Umbilical cord (tissue), 2 donors: ENCODE results near the gene TMEM229B. TPM values are rescaled to one million over a fixed set of nuclear protein-coding genes. Genes with fewer than 3 reads are reported as not detected.
A peak's percentile ranks its signal among the peaks of the same experiment; 100 is the strongest.

Source experiments
- DNase-seq: peaks from one replicate; pipeline ENCODE4 v3.0.0-alpha.2; 2015; ENCODE audit warnings: low spot score
- total RNA-seq: library from RNA; depleted of rRNA; stranded (reverse); fragments of >200 nt; gene quantifications from one replicate; pipeline ENCODE4 v1.2.3, GENCODE V29; 2014; ENCODE audit warnings: low replicate concordance; ENCODE audit not compliant: insufficient read depth

The TMEM229B gene
- 1.9 TPM for total RNA-seq

GRCh38 chr14:67487937-67488893, at the start of gene TMEM229B:
Gene TMEM229B (minus strand): TSS chr14:67488721. CDS start chr14:67473923, 14,798 bp downstream.
- no peak for DNase-seq

DNA sequence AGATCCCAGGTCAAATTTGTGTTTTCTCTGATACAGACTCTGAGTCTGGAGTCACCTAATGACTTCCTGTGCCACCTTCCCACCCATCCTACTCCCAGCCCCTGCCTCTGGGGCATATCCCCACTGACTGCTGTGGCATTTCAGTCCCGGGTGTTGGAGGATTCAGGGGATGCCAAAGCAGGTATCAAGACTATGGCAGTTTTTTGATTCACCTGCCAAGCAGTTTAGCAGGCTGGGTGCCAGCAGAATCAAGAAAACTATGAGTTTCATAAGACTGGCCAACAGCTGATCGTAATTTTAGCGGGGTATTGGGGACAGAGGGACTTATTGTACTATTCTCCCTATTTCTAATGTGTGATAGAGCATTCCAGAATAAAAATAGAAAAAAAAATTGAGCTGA, 49.2 kb upstream of the TMEM229B start:
- no peak for DNase-seq

- DNase-seq: no peak
Observed at GRCh38 chr14:67536087-67536486, 47.6 kb upstream of the TMEM229B start.

- DNase-seq: no peak
Observed at GRCh38 chr14:67533754-67534085, 45.2 kb upstream of the TMEM229B start.

GRCh38 chr14:67532998-67533753, 44.7 kb upstream of the TMEM229B start, which contains the start of gene PLEKHH1:
Gene PLEKHH1 (plus strand): TSS chr14:67533290. CDS start chr14:67541868, 8,578 bp downstream.
- peak; percentile 75 for DNase-seq

GRCh38 chr14:67532606-67532997, 44.1 kb upstream of the TMEM229B start:
- DNase-seq: no peak

DNA sequence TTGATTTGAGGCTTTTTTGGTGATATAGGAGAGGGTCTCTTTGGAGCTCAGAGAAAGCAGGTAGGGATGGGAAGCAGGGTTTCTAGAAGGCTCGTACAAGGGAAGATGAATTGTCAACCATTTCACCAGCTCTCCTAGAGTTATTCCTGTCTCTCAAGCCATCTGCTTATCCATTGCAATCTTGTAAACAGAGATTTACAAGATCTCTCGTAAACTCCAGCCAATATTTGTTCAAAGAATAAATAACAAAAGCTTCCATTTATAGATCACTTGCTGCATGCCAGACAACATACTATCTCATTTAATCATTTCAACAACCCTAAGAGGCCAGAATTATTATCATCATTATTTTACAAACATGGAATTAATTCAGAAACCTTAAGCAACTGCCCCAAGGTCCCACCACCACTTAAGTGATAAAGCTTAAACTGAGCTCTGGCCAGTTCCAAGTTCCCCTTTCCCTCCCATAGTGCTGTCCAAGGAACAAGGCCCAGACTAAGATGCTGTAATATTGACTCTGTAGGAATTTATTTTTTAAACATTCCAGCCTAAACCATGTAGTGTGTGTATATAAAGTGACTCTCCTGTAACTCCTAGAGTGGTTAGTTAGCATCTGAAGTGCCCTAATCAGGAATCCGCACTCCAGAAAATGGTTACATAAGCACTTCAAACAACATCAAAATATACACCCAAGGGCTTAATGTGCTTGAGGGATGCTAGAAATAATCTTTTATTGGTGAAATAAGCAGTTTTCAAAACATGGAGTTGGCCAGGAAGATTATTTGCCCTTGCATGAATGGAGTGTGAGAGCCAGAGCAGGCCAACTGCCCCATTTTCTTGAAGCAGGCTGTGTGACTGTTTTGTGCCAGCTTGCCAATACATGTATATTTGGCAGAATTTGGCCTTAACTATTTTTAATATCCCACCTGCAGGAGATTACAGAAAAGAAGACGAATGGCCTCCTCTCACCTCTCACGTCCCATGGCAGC, 41.7 kb upstream of the TMEM229B start:
- DNase-seq: no peak

GRCh38 chr14:67528276-67528675, 39.8 kb upstream of the TMEM229B start:
- no peak for DNase-seq

- no peak for DNase-seq
Observed at GRCh38 chr14:67527756-67528155, 39.2 kb upstream of the TMEM229B start.

DNA sequence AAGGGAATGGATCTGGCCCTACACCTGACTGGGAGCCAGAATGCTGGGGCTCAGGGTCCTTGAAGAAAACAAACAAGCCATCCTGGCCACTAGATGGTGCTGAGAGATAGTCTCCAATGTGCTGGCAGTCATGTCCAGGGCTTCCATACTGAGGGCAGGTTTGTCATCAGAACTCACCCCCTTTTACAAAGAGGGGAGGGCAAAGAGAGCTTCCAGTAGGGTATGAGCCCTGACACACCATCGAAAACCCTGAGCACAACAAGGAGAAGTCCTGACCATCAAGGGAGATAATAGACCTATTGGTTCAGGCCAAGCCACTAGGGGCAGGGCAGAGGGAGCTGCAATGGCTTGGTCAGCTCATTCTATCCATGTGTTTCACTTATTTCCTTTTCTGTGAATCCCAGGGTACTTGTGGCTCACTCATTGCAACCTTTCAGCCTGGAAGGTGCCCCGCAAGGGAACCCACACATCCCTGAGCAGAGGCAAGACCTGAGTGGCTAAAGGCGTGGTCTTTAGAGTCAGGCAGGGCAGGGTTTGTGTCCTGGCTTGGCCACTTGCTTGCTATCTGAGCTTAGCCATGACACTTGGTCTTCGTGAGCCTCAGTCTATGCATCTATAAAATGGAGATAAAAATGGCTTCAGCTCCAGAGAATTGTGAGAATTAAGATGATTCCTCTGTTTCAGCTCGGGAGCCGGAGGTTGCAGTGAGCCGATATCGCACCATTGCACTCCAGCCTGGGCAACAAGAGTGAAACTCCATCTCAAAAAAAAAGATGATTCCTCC, 38.3 kb upstream of the TMEM229B start:
- DNase-seq: peak; percentile 37

- no peak for DNase-seq
Observed at GRCh38 chr14:67526181-67526580, 37.7 kb upstream of the TMEM229B start.

- no peak for DNase-seq
Observed at GRCh38 chr14:67525389-67525788, 36.9 kb upstream of the TMEM229B start.

GRCh38 chr14:67524634-67524963, 36.1 kb upstream of the TMEM229B start:
- DNase-seq: no peak

DNA sequence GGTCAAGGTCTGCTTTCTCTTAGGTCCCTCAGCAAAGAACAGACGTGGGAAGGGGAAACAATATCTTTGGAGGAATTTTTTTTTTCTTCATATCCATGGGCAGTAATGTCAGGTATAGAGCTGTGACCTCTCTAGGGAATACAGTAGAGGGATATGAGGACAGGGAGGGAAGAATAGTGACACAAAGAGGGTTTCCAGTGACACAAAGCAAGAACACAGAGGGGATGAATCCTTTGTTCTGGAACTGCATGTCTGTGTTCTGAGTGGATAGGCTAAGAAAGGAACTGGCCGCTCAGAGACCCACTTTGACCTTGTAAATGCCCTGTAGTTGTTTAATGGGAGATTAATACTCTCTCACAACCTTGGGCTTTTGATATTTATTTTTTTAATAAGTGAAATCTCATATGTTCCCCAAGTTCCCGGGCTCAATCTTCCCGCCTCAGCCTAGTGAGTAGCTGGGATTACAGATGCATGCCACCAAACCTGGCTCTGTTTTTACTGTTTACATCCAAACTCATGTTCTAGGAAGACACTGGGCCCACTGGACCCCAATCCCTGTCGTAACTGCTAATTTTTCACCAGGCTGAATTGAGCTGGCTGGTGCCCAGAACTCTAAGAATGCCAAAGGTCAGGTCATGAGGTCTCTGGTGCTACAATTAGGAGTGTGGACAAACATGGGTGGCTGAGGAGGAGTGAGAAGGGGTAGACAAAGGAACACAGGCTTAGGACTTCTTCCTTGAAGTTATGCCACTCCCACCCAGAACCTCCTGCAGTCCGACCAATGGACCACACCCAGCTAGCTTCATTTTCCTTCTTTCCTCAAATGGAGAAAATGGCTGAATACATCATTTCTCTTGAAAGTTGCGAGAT, 35.5 kb upstream of the TMEM229B start:
- DNase-seq: no peak

GRCh38 chr14:67522270-67522669, 33.7 kb upstream of the TMEM229B start:
- DNase-seq: no peak

GRCh38 chr14:67520482-67520881, 32.0 kb upstream of the TMEM229B start:
- DNase-seq: no peak

GRCh38 chr14:67519406-67519805, 30.9 kb upstream of the TMEM229B start:
- no peak for DNase-seq

DNA sequence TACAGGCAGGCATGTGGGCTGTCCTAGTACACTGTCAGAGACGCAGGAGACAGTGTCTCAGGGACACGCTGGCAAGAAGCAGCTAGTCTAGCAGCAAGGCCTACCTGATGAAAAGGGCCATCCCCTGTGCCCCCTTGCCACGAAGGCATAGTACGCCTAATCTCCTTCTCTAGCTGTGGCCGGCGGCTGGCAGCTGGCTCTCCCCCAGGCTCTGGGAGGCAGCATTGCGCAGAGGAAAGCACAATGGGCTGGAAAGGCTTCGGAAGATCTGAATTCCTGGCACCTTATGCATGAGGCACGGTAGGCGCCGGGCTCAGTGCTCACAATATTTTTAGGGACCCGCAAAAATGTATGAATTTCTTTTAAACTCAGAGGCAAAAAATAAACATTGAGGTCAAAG, 28.6 kb upstream of the TMEM229B start:
- DNase-seq: no peak

DNA sequence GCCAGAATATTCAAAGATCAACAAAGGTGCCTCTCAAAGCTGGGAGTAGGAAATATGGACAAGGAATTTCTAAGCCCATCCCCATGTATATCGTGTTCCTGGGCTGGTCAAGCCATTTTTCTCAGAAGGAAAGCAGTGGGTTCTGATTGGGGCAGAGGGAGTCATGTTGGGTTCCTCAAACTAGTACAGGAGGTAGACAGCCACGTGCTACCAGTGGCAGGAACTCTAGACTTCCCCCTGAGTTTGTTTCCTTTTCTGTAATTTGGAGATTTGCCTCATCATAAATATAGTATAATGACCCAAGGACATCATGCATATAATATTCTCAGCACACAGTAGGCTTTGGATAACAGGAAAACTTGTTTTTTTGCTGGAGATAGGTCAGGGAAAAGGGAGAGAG, 28.2 kb upstream of the TMEM229B start:
- DNase-seq: no peak
